D721Med (cell line): Measurements from ENCODE around the gene MED12.

Experiments used
- DNase-seq: peaks from one replicate; pipeline ENCODE4 v3.0.0; 2011; ENCODE audit warnings: low spot score; ENCODE audit not compliant: insufficient read length
- FAIRE-seq: peaks from 2 replicates; lab custom pipeline; 2011; peaks lifted over from hg19 to GRCh38; lab: Jason Lieb, UNC
- CTCF ChIP-seq: IDR thresholded peaks from 2 replicates; pipeline ENCODE4 v1.5.1; 2012; ENCODE audit warnings: mild to moderate bottlenecking, control low read depth; ENCODE audit not compliant: insufficient read depth; ENCODE audit errors: missing control alignments

The MED12 gene

GRCh38 chrX:71144651-71145050, 26.3 kb downstream of the MED12 start, which contains the start of gene NLGN3:
TSS of gene NLGN3 (plus strand) at chrX:71144841. CDS start at chrX:71147750, 2,909 bp downstream.
- FAIRE-seq (no peak), DNase-seq (no peak)
- no peak for TF ChIP-seq CTCF

- no peak for TF ChIP-seq CTCF
- DNase-seq (no peak), FAIRE-seq (no peak)
These were observed 29.3 kb downstream of the MED12 start for GRCh38 chrX:71147496-71148277.

DNA sequence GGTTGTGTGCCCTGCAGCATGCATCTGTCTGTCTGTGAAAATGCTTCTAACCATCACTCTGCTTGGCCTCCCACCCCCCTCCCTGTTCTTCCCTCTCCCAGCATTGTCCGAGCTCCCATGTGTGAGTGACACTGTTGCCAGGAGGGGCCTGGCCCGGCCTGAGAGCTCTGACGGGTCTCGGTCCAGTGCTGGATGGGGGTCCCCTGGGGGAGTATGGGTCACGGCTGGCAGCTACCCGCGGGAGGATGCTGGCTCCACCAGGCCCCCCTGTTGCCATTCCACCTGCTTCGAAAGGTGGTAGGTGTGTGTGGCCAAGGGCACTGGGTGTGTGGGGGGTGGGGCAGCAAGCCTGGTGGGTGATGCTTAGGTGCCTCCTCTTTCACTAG, 29.9 kb downstream of the MED12 start:
- TF ChIP-seq CTCF: no peak
- DNase-seq (no peak), FAIRE-seq (no peak)

GRCh38 chrX:71151366-71151765, 33.0 kb downstream of the MED12 start:
- no peak for TF ChIP-seq CTCF
- no peak for DNase-seq
- no peak for FAIRE-seq

DNA sequence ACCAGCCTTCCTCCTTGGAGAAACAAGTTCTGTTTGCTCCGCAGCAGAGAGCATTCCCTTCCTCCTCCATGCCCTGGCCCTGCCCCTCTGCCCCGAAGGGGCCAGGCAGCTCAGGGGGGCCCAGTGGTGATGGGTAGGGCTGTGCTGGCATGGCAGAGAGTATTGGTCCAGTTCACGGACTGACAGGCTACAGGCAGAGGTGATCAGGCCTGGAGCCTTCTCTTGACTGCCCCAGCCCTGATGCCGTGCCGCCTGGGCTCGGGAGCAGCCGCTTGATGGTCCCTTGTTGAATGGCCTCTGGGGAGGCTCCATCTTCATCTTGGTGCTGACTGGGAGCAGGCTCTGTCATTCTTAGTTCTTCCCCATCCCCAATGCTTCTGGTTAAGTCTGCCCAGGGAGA, 35.8 kb downstream of the MED12 start:
- FAIRE-seq: no peak
- no peak for DNase-seq
- no peak for TF ChIP-seq CTCF

- no peak for DNase-seq
- no peak for TF ChIP-seq CTCF
- FAIRE-seq: no peak
These were observed 36.2 kb downstream of the MED12 start for GRCh38 chrX:71154641-71155040.

GRCh38 chrX:71158603-71159002, 40.2 kb downstream of the MED12 start:
- DNase-seq: no peak
- no peak for TF ChIP-seq CTCF
- FAIRE-seq: no peak
